Thoracic aorta (tissue), 2 donors: Measurements from ENCODE around the gene GPR149. TPM values are rescaled to one million over a fixed set of nuclear protein-coding genes. Genes with fewer than 3 reads are reported as not detected.

Experiments used
- ATAC-seq: fragments of 150-250 bp; one replicate; pipeline ENCODE4 v1.8.0; 2017; ENCODE audit warnings: low read depth; ENCODE audit not compliant: insufficient number of reproducible peaks, low FRiP score
- DNase-seq: peaks from one replicate; pipeline ENCODE4 v3.0.0-alpha.2; 2020; ENCODE audit warnings: low spot score
- H3K27ac ChIP-seq, 2 donors: fragments of 200-600 bp; sonication (generic); 1 replicate in 1 of 2; 2 replicates in 1 of 2; pipeline ENCODE4 v1.5.1; 2016; ENCODE audit warnings: mild to moderate bottlenecking in 2 of 2, moderate library complexity in 2 of 2
- H3K27me3 ChIP-seq: fragments of 200-600 bp; sonication (generic); replicated peaks from 2 replicates; pipeline ENCODE4 v1.6.0; 2016; ENCODE audit warnings: mild to moderate bottlenecking; ENCODE audit not compliant: insufficient read depth
- H3K36me3 ChIP-seq: fragments of 200-600 bp; sonication (generic); one replicate; pipeline ENCODE4 v1.5.1; 2016
- H3K4me1 ChIP-seq, 2 donors: fragments of 200-600 bp; sonication (generic); 1 replicate in 1 of 2; 2 replicates in 1 of 2; pipeline versions ENCODE4 v1.5.1 to v1.6.0; 2016; ENCODE audit warnings: low read depth in 2 of 2, mild to moderate bottlenecking in 1 of 2; ENCODE audit not compliant: control insufficient read depth in 1 of 2
- H3K4me3 ChIP-seq: fragments of 200-600 bp; sonication (generic); 2 replicates; pipeline ENCODE4 v1.5.1; 2016; ENCODE audit warnings: mild to moderate bottlenecking
- H3K9me3 ChIP-seq: fragments of 200-600 bp; sonication (generic); 2 replicates; pipeline ENCODE4 v1.5.1; 2016
- CTCF ChIP-seq: fragments of 200-600 bp; sonication (generic); IDR thresholded peaks from one replicate; pipeline ENCODE4 v1.5.1; 2019; ENCODE audit warnings: antibody characterized with exemption
- total RNA-seq, 2 donors: library from RNA; depleted of rRNA; stranded (reverse); fragments of >200 nt; gene quantifications; one replicate each; pipeline versions ENCODE4 v1.1.0 to v1.2.3, GENCODE V29; 2016

The GPR149 gene
- total RNA-seq, 2 donors from 2014 or later: not detected

GRCh38 chr3:154431043-154431442, 1.1 kb upstream of the GPR149 start:
- Histone ChIP-seq H3K4me3 (no peak overlapping the region), H3K4me1 (peaks cover 0 to 6% of the 10 kb centered on the region in 2 donors), H3K27ac (no peak overlapping the region), H3K9me3 (no peaks in the 10 kb centered on the region), H3K36me3 (no peaks in the 10 kb centered on the region), H3K27me3 (no peaks in the 10 kb centered on the region)
- TF ChIP-seq CTCF: no peak
- ATAC-seq: no peak
- no peak for DNase-seq

DNA sequence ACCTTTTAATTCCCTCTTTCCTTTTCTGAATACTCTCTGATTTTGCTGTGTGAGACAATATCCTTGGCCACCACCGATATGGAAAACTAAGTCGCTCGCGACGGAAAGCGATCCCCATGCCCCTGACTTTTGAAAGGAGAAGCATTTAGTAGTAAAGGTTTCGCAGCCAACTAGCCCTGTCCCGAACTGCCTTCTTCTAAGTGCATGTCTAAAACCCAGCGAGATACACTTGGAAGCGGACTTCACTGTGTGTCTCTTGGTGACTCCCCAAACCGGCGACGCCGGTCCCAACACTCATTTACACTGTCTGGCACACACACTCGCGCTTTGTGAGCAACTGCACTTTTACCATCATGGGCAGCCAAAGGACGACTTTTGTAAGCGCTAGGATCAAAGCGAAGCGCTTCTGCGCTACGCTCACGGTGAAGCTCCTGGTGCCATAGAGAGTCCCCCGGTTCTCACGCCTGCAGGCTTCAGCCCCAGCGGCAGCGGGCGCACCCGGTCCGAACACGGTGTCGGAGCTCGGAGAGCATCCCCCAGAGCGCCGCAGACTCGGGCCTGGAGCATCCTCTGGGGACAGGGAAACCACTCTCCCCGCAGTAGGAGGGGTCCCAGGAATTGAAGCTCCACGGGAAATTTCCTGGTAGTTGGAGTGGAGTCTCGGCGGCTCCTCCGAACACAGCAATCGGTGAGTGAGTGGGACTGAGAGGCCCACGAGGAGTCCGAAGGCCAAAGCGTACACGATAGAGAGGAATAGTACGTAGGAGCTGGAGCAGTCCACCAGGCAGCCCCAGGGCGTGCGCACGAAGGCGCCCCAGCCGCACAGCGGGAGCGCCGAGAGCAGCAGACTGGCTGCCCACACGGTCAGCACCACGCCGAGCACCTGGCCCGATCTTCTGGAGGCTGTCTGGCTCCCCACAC, 1.4 kb downstream of the GPR149 start:
- H3K36me3 ChIP-seq: no peaks in the 10 kb centered on the region
- no peak for ATAC-seq
- DNase-seq: no peak
- H3K4me1 ChIP-seq: peaks cover 0 to 6% of the 10 kb centered on the region in 2 donors
- H3K27me3 ChIP-seq: no peaks in the 10 kb centered on the region
- H3K4me3 ChIP-seq: peak overlapping the region; percentile 21
- H3K27ac ChIP-seq: no peak overlapping the region
- no peaks in the 10 kb centered on the region for H3K9me3 ChIP-seq
- TF ChIP-seq CTCF: no peak

GRCh38 chr3:154427685-154428285, 2.2 kb downstream of the GPR149 start:
- no peak for DNase-seq
- Histone ChIP-seq H3K27ac (no peak overlapping the region), H3K4me3 (no peak overlapping the region), H3K4me1 (peaks cover 0 to 6% of the 10 kb centered on the region in 2 donors), H3K9me3 (no peaks in the 10 kb centered on the region), H3K36me3 (no peaks in the 10 kb centered on the region), H3K27me3 (no peaks in the 10 kb centered on the region)
- TF ChIP-seq CTCF: no peak
- no peak for ATAC-seq

GRCh38 chr3:154422694-154423093, 7.3 kb downstream of the GPR149 start:
- Histone ChIP-seq H3K27me3 (no peaks in the 10 kb centered on the region), H3K9me3 (no peaks in the 10 kb centered on the region), H3K36me3 (no peaks in the 10 kb centered on the region), H3K4me3 (no peak overlapping the region), H3K27ac (no peak overlapping the region), H3K4me1 (no peaks in the 10 kb centered on the region)
- DNase-seq (no peak), ATAC-seq (no peak)
- TF ChIP-seq CTCF: no peak

- Histone ChIP-seq H3K36me3 (no peaks in the 10 kb centered on the region), H3K4me1 (no peaks in the 10 kb centered on the region), H3K27ac (no peak overlapping the region), H3K9me3 (no peaks in the 10 kb centered on the region), H3K27me3 (no peaks in the 10 kb centered on the region), H3K4me3 (no peak overlapping the region)
- TF ChIP-seq CTCF: no peak
- no peak for ATAC-seq
- no peak for DNase-seq
These were observed 8.9 kb downstream of the GPR149 start for GRCh38 chr3:154421083-154421482.
